Loucy (cell line): ENCODE measurements around the gene LRRC30.

Source experiments
- CTCF ChIP-seq: fragments of 200-600 bp; sonication (generic); conservative IDR thresholded peaks from 2 replicates; pipeline ENCODE4 v1.5.1; 2014; ENCODE audit warnings: mild to moderate bottlenecking, antibody characterized with exemption, low read length
- EZH2phosphoT487 ChIP-seq: fragments of 200-600 bp; IDR thresholded peaks from 2 replicates; pipeline ENCODE4 v1.6.1; 2018; ENCODE audit warnings: antibody characterized with exemption, mild to moderate bottlenecking, moderate library complexity, borderline replicate concordance

- TF ChIP-seq CTCF (no peak), EZH2phosphoT487 (no peak)
Observed at GRCh38 chr18:7248877-7249276, 18.0 kb downstream of the LRRC30 start.
